ENCODE results near the gene IL2.

Gene IL2

GRCh38 chr4:122456231-122457116 is at the start of gene IL2:
Gene IL2 (minus strand): TSS chr4:122456725. CDS start chr4:122456440, 285 bp downstream.
- no peak for DNase-seq

GRCh38 chr4:122503214-122503613 is 46.7 kb upstream of the IL2 start:
- DNase-seq = no peak

DNA sequence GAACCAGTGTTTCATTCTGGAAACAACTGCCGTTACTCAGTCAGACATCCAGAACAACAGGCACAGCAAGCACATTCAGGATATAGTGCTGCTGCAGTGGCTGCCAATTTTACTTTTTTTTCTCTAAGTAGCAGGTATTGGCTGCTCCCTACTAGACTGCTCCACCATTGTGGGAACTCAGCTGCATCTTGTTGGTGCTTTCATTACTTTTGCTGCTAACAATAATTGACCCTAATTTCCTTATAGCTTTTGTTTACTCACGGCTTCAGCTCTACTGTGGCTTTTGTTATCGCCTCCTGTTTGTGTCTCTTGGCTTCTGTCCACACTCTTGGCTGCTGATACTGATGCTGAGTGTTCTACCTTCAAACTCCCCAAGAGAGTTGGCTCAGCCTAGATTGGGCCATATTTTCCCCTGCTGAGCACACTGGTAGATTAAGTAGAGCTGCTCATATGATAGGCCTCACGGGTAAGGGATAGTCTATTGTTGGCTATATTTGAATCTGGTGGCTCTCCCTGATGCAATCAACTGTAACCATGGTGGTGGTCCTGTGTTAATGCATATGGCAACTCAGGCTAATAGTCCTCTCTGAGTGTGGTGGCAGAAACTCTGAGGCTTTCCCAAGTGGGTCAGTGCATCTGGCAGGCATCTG is 44.5 kb upstream of the IL2 start:
- no peak for DNase-seq

DNA sequence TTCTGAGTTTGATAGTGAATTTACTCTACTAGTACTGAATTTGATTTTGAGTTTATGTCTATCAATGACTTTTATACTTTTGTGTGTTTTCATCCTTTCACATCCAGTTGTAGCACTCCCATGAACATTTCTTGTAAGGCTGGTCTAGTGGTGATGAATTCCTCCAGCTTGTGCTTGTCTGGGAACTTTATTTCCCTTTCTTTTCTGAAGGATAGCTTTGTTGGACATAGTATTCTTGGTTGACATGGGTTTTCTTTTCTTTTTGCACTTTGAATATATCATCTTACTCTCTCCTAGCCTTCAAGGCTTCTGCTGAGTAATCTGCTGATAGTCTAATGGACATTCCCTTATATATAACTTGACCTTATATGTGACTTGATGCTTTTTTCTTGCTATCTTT is 32.5 kb upstream of the IL2 start:
- no peak for DNase-seq

DNA sequence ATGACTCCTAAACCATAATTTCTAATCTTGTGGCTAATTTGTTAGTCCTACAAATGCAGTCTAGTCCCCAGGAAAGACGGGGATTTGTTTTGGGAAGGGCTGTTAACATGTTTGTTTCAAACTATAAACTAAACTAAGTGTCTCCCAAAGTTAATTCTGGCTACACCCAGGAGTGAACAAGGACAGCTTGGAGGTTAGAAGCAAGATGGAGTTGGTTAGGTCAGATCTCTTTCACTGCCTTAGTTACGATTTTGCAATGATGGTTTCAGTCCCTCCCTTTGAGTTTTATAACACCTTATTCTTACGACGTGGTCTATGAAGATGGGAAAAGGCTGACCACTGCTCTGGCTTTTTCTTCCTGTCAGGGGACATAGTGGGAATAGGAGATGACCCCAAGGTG is 27.0 kb upstream of the IL2 start:
- DNase-seq = no peak

DNA sequence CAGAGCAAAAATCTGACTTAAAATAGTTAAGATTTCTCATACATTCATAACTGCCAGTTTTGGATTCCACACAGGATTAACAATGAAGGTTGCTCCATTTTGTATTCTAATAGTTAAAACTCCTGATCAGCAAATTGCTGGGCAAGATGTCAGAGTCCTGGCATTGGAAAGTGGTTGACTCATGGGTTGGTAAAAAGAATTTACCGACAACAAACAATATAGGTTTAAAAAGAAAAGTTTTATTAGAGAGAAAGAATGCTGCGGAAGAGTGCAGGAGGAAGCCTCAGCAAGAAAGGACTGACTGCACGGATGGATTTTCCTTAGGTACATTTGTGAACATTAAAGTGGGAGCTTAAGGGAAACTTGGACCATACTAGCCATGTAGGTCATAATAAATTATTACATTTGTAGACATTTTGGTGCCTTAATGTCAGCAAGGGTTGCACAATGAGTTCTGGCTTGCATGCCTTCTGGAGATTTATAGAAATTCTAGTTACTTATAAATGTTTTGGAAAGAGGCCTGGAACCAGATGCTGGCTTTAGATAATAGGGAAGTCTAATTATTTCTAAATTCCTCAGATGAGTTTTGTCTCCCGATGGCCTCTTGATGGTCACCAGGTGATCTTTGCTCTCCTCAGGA is 25.4 kb upstream of the IL2 start:
- no peak for DNase-seq

- no peak for DNase-seq
These were observed 24.3 kb upstream of the IL2 start for GRCh38 chr4:122480655-122481487.

DNA sequence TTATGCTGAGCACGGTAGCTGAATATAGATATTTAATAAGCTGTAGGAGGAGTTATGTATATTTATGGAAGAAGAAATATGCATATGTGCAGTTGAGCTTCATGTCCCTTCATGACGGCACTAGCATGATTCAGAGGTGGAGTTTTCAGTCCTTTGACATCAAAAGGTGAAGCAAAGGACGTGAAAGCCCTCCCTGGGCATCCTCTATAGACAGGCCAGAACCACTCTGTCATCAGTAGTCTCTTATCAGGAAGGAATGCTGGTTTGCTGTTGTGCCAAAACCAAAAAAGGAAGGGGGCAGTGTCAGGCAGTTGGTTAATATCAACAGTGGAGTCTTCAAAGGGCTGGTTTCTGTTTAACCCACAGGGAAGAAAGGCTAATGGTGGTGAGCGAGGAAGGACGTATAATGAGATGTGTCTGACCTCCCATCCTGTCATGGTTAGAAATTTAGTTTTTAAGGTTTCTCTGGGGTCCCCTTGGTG is 23.5 kb upstream of the IL2 start:
- DNase-seq = no peak

DNA sequence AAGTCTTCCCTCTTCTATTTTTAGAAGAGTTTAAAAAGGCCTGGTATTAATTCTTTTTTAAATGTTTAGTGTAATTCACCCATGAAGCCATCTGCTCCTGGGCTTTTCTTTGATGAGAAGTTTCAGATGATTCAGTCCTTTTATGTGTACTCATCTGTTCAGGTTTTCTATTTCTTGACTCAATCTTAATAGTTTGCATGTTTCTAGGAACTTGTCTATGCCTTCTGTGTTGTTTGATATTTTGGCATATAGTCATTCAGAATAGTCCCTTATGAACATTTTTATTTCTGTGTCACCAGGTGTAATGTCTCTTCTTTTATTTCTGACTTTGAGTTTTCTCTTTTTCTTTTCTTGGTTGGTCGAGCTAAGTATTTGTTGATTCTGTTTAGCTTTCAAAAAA is 20.2 kb upstream of the IL2 start:
- no peak for DNase-seq

- DNase-seq = no peak
These were observed 19.6 kb upstream of the IL2 start for GRCh38 chr4:122476126-122476525.

- no peak for DNase-seq
These were observed 18.7 kb upstream of the IL2 start for GRCh38 chr4:122475233-122475632.

GRCh38 chr4:122469457-122469856 is 12.9 kb upstream of the IL2 start:
- no peak for DNase-seq

GRCh38 chr4:122458625-122459024 is 2.1 kb upstream of the IL2 start:
- no peak for DNase-seq

DNA sequence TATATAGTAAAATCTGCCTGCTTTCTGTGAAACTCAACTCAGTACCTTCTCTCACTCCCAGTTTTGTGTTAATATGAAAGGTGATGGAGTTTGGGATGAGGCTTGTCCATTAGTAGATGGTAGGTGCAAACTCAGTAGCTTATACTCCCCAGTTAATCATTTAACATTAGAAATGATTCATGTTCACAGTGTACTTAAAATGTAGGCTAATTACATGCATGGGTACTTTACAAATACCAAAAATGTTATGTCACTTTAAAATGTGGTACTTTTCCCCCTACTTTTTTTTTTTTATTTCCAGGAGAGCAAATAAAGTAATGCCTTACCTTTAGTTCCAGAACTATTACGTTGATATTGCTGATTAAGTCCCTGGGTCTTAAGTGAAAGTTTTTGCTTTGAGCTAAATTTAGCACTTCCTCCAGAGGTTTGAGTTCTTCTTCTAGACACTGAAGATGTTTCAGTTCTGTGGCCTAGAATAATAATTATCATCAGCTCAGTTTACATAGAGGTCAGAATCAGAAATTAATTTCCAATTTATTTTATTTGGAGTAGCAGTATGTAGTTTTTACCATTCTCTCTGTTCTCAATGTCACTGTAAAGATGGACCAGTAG is 3.0 kb downstream of the IL2 start:
- no peak for DNase-seq

DNA sequence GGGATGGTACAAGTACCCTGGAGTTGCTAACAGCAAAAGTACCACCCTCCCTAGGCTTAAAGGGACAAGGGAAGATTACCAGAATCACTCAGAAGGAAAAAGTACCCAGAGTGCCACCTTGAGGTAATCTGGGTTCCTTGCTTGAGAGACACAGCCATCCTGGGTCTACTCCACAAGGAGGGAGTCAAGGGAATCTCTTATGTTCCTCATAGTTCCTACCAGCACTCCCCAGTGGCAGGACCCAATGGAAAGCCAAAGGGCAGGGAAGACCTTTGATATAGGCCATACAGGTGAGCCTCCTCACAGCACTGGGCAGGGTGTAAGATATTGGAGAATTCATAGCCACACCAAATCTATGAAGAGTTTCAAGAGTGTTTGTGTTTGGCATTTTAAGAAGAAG is 5.7 kb downstream of the IL2 start:
- DNase-seq = no peak

DNA sequence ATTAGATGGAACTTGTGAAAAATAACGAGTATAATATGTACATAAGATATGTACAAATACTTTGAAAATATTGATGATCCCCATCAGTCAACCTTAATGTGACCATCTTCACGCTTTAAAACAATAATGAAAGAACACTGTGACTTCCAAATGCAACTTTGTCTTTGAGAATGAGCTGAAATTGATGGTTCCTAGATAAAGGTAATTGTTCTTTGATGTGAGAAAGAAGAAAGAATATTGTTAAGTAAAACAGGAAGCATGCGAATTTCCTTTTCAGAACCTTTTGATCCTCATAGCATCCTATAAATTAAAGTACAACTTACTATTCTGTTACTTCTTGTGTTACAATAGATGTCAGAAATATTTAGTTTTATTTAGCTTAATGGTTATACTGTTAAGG is 22.2 kb downstream of the IL2 start:
- DNase-seq = no peak

DNA sequence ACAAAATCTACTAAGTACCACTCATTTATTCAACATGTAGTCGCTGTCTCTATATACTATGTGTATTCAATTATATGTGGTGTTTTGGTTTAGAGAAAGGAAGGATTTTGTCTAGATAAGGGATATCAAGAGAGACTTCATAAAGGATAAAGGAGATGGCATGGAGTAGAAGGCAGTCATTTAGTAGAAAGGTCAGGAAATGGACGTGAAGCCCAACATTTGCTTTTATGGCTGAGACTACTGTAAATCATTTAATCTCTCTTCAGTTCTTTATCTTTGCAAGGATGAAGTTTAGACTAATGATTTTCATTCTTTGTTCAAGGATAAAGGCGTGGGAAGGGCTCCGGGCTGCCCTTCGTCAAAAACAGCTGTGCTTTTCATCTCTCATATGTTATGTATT is 25.2 kb downstream of the IL2 start:
- no peak for DNase-seq

DNA sequence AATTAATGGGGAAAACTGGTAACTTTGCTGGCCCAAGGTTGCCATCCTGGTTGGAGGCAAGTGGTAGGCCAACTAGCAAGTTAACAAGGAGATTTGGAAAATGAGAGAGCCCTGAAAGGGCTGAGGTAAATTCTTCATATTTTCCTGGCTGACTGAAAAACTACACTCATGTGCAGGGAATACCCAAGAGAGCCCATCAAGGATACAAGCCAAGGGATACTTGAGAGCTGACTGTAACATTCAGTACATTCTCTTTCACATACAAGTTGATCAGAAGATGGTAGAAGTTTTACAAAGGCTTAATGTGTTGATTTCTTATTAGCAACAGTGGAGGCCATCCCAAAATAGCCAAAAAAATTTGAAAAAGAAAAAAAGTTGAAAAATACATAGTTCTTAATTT is 33.3 kb downstream of the IL2 start:
- DNase-seq = no peak

- no peak for DNase-seq
These were observed 44.0 kb downstream of the IL2 start for GRCh38 chr4:122412547-122412946.

GRCh38 chr4:122403861-122404260 is 52.7 kb downstream of the IL2 start:
- DNase-seq = no peak
